Lower lobe of right lung (tissue), 2 donors: ENCODE data around the gene SLC17A7. TPM values are rescaled to one million over a fixed set of nuclear protein-coding genes. Genes with fewer than 3 reads are reported as not detected.

Experiments used
- ATAC-seq, 2 donors: fragments of 200-7000 bp; cut with Tn5 transposase; one replicate each; pipeline ENCODE4 v1.9.1; 2020 to 2022; ENCODE audit warnings: mild to moderate bottlenecking in 2 of 2, moderate library complexity in 2 of 2
- DNase-seq: peaks from one replicate; pipeline ENCODE4 v3.0.0-alpha.2; 2020
- H3K27ac ChIP-seq: fragments of 200-600 bp; one replicate; pipeline ENCODE4 v1.8.0; 2022
- H3K27me3 ChIP-seq: fragments of 200-600 bp; one replicate; pipeline ENCODE4 v1.8.0; 2022; ENCODE audit warnings: low read depth
- H3K36me3 ChIP-seq: fragments of 200-600 bp; one replicate; pipeline ENCODE4 v1.8.0; 2022; ENCODE audit warnings: mild to moderate bottlenecking
- H3K4me1 ChIP-seq: fragments of 200-600 bp; one replicate; pipeline ENCODE4 v1.8.0; 2022
- H3K4me3 ChIP-seq: fragments of 200-600 bp; one replicate; pipeline ENCODE4 v1.8.0; 2022; ENCODE audit warnings: mild to moderate bottlenecking
- H3K9me3 ChIP-seq: fragments of 200-600 bp; one replicate; pipeline ENCODE4 v1.8.0; 2022
- intact Hi-C: fragments of 100-400 bp; cut with DNase I; formaldehyde crosslinking; loops from one replicate; pipeline ENCODE4 v1.11.0; 2022
- total RNA-seq: library from RNA; stranded (reverse); fragmentation: NEBNext Ultra II Directional; extraction: Animal tissue kit (Norgen Biotek cat#: 25700); gene quantifications from one replicate; pipeline ENCODE4 v1.2.1, GENCODE V29; 2021
- TF ChIP-seq, protein P1 (sequence below): fragments of 200-600 bp; IDR thresholded peaks from one replicate; pipeline ENCODE4 v1.8.0; 2022; ENCODE audit warnings: antibody characterized with exemption, mild to moderate bottlenecking
- donor health status: DM: no; HTN: yes; CAD: no; lungs with severe emphysema.

SLC17A7 gene
- total RNA-seq, 1 donor from 2014 or later = 0.56 TPM

DNA sequence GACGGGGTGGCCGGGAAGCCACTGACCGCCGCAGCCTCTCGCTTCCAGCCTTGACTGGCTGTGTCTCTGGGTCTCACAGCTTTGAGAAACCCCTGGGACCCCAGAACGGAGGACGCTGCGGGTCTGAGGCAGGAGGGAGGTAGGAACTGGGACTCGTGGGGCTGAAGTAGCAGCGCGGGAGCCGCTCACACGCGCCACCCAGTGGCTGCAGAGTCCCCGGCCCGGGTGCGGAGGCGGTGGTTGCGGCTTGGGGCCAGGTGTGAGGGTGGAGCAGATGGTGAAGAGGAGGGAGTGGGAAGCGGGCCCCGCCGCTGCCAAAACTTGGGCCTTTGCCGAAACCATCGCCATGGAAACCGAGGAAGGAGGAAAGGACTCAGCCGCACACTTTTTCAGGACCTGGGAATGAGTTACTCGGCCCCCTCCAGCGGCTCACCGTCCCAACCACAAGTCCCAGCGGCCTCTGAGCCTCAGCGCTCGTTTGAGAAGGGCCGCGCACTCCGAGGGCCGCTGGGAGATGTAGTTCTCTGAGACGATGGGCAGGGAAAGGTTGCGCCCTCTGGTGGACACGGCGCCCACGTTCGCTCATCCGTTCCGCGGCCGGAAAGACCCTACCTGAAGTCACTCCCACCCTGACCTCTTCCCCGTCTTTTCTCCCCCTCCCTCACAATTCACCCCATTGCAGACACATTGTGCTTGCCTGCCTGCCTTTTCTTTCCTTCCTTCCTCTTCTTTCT is 2.2 kb upstream of the SLC17A7 start:
- DNase-seq (peak; percentile 97), ATAC-seq (peak; percentile 95)
- peaks cover 35% of the 10 kb centered on the region for H3K27me3 ChIP-seq
- peak overlapping the region; percentile 86 for H3K4me3 ChIP-seq
- peak overlapping the region; percentile 72 for H3K27ac ChIP-seq
- H3K9me3 ChIP-seq = no peaks in the 10 kb centered on the region
- TF ChIP-seq, protein P1, sequence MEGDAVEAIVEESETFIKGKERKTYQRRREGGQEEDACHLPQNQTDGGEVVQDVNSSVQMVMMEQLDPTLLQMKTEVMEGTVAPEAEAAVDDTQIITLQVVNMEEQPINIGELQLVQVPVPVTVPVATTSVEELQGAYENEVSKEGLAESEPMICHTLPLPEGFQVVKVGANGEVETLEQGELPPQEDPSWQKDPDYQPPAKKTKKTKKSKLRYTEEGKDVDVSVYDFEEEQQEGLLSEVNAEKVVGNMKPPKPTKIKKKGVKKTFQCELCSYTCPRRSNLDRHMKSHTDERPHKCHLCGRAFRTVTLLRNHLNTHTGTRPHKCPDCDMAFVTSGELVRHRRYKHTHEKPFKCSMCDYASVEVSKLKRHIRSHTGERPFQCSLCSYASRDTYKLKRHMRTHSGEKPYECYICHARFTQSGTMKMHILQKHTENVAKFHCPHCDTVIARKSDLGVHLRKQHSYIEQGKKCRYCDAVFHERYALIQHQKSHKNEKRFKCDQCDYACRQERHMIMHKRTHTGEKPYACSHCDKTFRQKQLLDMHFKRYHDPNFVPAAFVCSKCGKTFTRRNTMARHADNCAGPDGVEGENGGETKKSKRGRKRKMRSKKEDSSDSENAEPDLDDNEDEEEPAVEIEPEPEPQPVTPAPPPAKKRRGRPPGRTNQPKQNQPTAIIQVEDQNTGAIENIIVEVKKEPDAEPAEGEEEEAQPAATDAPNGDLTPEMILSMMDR = peak; percentile 89
- H3K4me1 ChIP-seq = peaks cover 7% of the 10 kb centered on the region
- H3K36me3 ChIP-seq = peaks cover 18% of the 10 kb centered on the region
- intact Hi-C loops = loop anchor here (10.0 kb wide), 1 partner anchor 49 kb away; no protein-coding TSS in a partner anchor

DNA sequence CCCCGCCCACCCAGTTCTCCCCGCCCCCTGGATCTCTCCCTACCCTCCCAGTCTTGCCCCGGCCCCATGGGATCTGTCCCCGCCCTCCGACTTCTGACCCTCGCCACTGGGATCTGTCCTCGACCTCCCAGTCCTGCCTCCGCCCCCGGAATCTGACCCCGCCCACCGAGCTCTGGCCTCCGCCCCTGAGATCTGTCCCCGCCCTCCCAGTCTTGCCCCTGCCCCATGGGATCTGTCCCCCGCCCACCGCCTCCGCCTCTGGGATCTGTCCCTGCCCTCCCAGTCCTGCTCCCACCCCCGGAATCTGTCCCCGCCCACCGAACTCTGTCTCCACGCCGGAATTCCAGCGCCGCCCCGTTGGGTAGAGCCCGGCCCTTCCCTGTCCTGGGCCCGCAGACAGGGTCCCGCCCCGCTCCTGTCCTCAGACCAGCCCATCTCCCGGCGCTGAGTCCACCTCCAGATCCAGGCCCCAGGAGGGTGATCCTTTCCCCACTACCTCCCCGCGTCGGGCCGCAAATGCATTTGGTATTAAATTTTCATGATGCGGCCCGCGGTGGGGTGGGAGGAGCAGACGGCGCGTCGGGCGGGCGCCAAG is 1.5 kb upstream of the SLC17A7 start:
- Histone ChIP-seq H3K9me3 (no peaks in the 10 kb centered on the region), H3K4me1 (peaks cover 7% of the 10 kb centered on the region), H3K27me3 (peaks cover 40% of the 10 kb centered on the region), H3K4me3 (peak overlapping the region; percentile 86), H3K36me3 (peaks cover 13% of the 10 kb centered on the region), H3K27ac (peak overlapping the region; percentile 72)
- TF ChIP-seq, protein P1 = no peak
- DNase-seq (peak; percentile 96), ATAC-seq (peak; percentile 85 to 87)
- intact Hi-C loops = loop anchor here (10.0 kb wide), 1 partner anchor 48 kb away; no protein-coding TSS in a partner anchor

DNA sequence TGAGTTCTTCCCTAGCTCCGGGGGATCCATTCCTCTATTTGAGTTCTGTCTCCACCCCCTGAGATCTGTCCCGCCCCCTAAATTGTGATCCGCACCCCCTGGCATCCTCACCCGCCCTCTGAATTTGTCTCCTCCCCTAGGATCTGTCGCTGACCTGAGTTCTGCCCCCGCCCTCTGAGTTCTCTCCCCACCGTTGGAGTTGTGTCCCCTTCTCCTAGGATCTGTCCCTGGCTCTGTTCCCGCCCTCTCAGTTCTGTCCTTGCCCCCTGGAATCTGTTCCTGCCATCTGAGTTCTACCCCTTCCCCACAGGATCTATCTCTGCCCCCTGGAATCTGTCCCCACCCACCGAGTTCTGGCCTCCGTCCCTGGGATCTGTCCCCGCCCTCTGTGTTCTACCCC is 1.0 kb upstream of the SLC17A7 start:
- Histone ChIP-seq H3K27ac (no peak overlapping the region), H3K9me3 (no peaks in the 10 kb centered on the region), H3K27me3 (peaks cover 41% of the 10 kb centered on the region), H3K4me1 (peaks cover 7% of the 10 kb centered on the region), H3K36me3 (peaks cover 13% of the 10 kb centered on the region), H3K4me3 (peak overlapping the region; percentile 86)
- no peak for ATAC-seq
- intact Hi-C loops = loop anchor here (10.0 kb wide), 1 partner anchor 48 kb away; no protein-coding TSS in a partner anchor
- no peak for DNase-seq
- TF ChIP-seq, protein P1 = no peak

DNA sequence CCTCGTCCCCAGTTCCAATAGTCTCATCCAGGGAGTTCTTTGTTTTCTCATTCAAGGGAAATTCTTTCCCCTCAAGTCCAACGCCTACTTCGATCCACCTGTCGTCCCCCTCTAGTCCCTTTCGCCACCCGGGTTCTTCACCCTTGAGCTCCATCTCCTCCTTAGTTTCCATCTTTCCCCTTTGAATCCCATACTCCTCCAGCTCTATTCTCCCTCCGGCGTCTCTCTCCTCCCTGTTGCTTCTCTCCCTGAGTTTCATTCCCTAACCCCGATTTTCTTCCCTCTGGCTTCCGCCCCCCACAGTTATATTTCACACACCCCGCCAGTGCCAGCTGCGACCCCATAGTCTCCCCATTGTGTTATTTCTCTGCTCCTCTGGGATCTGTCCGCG is 628 bp upstream of the SLC17A7 start:
- intact Hi-C loops = loop anchor here (10.0 kb wide), 1 partner anchor 47 kb away; no protein-coding TSS in a partner anchor
- H3K36me3 ChIP-seq = peaks cover 9% of the 10 kb centered on the region
- TF ChIP-seq, protein P1 = no peak
- no peak overlapping the region for H3K27ac ChIP-seq
- H3K4me1 ChIP-seq = peaks cover 7% of the 10 kb centered on the region
- ATAC-seq = no peak
- no peak overlapping the region for H3K4me3 ChIP-seq
- no peak for DNase-seq
- peaks cover 45% of the 10 kb centered on the region for H3K27me3 ChIP-seq
- H3K9me3 ChIP-seq = no peaks in the 10 kb centered on the region

DNA sequence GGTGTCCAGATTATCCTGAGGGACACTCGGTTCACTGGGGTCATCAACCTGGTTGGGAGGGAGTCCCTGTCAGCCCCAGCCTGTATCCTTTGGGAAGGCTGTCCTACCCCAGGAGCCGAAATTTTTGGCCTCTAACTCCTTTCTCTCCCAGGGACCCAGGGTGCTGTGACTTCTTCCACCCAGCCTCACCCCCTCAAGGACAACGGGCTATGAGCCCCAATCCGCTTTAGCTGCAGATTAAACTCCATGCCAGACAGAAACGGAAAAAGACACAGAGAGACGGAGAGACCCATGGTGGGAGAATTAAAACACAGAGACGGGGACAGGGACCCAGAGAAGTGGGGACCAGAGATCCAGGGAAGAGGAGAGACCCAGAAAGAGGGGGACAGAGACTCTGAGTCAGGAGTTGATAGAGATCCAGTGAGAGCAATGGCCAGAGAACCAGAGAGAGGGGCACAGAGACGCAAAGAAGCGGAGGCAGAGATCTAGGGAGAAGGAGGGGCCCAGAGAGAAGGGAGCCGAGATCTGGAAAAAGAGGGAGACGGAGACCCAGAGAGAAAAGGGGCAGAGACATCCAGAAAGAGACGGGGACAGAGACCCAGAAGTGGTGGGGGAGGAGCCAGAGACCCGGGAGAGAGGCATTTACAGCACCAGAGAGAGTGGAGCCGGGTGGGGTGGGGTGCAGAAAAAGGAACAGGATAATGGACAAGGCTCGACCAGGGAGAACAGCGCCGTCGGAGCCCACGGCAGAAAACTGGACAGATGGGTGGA is 703 bp downstream of the SLC17A7 start:
- TF ChIP-seq, protein P1 = no peak
- Histone ChIP-seq H3K27me3 (peaks cover 58% of the 10 kb centered on the region), H3K27ac (no peak overlapping the region)

More for the DNA sequence above, 703 bp downstream of the SLC17A7 start:
- Histone ChIP-seq H3K4me3 (peak overlapping the region; percentile 29), H3K36me3 (no peaks in the 10 kb centered on the region), H3K4me1 (peaks cover 7% of the 10 kb centered on the region), H3K9me3 (no peaks in the 10 kb centered on the region)
- DNase-seq = no peak
- intact Hi-C loops = loop anchor here (10.0 kb wide), 1 partner anchor 46 kb away; no protein-coding TSS in a partner anchor
- ATAC-seq = no peak
